ENCODE data around the gene WDFY3.

DNA sequence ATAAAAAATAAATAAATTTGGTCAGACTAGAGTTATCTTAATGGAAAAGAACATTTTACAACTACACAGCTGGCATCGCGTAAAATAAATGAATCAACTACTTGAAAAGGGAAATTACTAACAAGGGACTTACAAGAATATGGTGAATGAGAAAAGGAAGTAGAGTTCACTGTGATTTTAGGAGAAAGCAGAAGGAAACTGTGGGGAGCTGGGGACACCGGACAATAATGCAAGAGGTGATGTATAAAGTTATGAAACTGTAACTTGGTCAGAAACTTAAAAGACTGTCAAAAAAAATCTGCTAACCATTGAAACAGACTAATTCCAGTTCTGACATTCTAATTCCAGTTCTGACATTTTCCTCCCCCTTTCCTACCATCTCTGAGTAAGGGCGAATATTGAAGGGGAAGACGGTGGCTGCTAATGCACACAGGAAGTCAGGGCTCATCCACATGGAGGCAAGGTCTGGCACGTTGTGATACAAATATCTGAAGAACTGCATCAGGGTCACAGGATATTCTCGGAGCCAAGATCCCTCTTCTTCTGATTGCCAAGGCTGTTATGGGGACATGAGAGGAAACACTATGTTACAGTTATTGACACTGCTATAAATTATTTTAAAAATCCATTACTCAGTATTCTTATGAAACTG, 213.0 kb downstream of the WDFY3 start:
- TF ChIP-seq NUFIP1 (IDR thresholded peaks at IDR 0.05; ENCODE audit: partially characterized antibody) = no peak
- TF ChIP-seq, protein P1, sequence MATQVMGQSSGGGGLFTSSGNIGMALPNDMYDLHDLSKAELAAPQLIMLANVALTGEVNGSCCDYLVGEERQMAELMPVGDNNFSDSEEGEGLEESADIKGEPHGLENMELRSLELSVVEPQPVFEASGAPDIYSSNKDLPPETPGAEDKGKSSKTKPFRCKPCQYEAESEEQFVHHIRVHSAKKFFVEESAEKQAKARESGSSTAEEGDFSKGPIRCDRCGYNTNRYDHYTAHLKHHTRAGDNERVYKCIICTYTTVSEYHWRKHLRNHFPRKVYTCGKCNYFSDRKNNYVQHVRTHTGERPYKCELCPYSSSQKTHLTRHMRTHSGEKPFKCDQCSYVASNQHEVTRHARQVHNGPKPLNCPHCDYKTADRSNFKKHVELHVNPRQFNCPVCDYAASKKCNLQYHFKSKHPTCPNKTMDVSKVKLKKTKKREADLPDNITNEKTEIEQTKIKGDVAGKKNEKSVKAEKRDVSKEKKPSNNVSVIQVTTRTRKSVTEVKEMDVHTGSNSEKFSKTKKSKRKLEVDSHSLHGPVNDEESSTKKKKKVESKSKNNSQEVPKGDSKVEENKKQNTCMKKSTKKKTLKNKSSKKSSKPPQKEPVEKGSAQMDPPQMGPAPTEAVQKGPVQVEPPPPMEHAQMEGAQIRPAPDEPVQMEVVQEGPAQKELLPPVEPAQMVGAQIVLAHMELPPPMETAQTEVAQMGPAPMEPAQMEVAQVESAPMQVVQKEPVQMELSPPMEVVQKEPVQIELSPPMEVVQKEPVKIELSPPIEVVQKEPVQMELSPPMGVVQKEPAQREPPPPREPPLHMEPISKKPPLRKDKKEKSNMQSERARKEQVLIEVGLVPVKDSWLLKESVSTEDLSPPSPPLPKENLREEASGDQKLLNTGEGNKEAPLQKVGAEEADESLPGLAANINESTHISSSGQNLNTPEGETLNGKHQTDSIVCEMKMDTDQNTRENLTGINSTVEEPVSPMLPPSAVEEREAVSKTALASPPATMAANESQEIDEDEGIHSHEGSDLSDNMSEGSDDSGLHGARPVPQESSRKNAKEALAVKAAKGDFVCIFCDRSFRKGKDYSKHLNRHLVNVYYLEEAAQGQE (IDR thresholded peaks at IDR 0.05; ENCODE audit: borderline replicate concordance) = no peak
- TF ChIP-seq, protein P1 (CRISPR knock-in tag; IDR thresholded peaks at IDR 0.05; ENCODE audit: low read depth) = no peak
- TF ChIP-seq ZNF561 (CRISPR knock-in tag; conservative IDR thresholded peaks at IDR 0.05) = no peak
- TF ChIP-seq, protein P2, sequence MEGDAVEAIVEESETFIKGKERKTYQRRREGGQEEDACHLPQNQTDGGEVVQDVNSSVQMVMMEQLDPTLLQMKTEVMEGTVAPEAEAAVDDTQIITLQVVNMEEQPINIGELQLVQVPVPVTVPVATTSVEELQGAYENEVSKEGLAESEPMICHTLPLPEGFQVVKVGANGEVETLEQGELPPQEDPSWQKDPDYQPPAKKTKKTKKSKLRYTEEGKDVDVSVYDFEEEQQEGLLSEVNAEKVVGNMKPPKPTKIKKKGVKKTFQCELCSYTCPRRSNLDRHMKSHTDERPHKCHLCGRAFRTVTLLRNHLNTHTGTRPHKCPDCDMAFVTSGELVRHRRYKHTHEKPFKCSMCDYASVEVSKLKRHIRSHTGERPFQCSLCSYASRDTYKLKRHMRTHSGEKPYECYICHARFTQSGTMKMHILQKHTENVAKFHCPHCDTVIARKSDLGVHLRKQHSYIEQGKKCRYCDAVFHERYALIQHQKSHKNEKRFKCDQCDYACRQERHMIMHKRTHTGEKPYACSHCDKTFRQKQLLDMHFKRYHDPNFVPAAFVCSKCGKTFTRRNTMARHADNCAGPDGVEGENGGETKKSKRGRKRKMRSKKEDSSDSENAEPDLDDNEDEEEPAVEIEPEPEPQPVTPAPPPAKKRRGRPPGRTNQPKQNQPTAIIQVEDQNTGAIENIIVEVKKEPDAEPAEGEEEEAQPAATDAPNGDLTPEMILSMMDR (IDR thresholded peaks at IDR 0.05 in 2 of 3, conservative IDR thresholded peaks at IDR 0.05 in 1 of 3; ENCODE audit: insufficient read depth in 2 of 3, low read depth in 1 of 3, low read length in 3 of 3) = no peak
- no peak for TF ChIP-seq RAD21 (CRISPR knock-in tag; conservative IDR thresholded peaks at IDR 0.05 in 1 of 2, IDR thresholded peaks at IDR 0.05 in 1 of 2)
- TF ChIP-seq, protein P3, sequence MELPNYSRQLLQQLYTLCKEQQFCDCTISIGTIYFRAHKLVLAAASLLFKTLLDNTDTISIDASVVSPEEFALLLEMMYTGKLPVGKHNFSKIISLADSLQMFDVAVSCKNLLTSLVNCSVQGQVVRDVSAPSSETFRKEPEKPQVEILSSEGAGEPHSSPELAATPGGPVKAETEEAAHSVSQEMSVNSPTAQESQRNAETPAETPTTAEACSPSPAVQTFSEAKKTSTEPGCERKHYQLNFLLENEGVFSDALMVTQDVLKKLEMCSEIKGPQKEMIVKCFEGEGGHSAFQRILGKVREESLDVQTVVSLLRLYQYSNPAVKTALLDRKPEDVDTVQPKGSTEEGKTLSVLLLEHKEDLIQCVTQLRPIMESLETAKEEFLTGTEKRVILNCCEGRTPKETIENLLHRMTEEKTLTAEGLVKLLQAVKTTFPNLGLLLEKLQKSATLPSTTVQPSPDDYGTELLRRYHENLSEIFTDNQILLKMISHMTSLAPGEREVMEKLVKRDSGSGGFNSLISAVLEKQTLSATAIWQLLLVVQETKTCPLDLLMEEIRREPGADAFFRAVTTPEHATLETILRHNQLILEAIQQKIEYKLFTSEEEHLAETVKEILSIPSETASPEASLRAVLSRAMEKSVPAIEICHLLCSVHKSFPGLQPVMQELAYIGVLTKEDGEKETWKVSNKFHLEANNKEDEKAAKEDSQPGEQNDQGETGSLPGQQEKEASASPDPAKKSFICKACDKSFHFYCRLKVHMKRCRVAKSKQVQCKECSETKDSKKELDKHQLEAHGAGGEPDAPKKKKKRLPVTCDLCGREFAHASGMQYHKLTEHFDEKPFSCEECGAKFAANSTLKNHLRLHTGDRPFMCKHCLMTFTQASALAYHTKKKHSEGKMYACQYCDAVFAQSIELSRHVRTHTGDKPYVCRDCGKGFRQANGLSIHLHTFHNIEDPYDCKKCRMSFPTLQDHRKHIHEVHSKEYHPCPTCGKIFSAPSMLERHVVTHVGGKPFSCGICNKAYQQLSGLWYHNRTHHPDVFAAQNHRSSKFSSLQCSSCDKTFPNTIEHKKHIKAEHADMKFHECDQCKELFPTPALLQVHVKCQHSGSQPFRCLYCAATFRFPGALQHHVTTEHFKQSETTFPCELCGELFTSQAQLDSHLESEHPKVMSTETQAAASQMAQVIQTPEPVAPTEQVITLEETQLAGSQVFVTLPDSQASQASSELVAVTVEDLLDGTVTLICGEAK (IDR thresholded peaks at IDR 0.05) = no peak
- TF ChIP-seq, protein P3 (CRISPR knock-in tag; IDR thresholded peaks at IDR 0.05) = no peak
- no peak for TF ChIP-seq ETV6 (IDR thresholded peaks at IDR 0.05; ENCODE audit: borderline replicate concordance in 1 of 2, low read depth in 2 of 2, low read length in 1 of 2)
- TF ChIP-seq ETV6 (CRISPR knock-in tag; IDR thresholded peaks at IDR 0.05; ENCODE audit: borderline replicate concordance) = no peak
- TF ChIP-seq EZH2 (IDR thresholded peaks at IDR 0.05; ENCODE audit: borderline replicate concordance, low read depth, low read length) = no peak
